GM12878 (cell line): ENCODE data around the gene RNF34. TPM values are rescaled to one million over a fixed set of nuclear protein-coding genes. Genes with fewer than 3 reads are reported as not detected.

ENCODE experiments used
- ATAC-seq: fragments of 200-7000 bp; cut with Tn5 transposase; 3 replicates; pipeline ENCODE4 v1.9.1; 2020; ENCODE audit warnings: mild to moderate bottlenecking, moderate library complexity
- BruUV-seq: library from RNA; stranded (reverse); fragments of 400-500 nt; replicated peaks from 2 replicates; lab custom pipeline; 2021; lab: Mats Ljungman, UMichigan
- CTCF ChIA-PET: fragments of 300-600 bp; sonication (Branson Sonifier 250); formaldehyde crosslinking; extraction: SDS; loops from one replicate; lab custom pipeline; 2021; ENCODE audit warnings: inconsistent platforms; lab: Yijun Ruan, JAX
- POLR2A ChIA-PET: fragments of 350-600 bp; formaldehyde crosslinking; extraction: SDS; loops from one replicate; lab custom pipeline; 2021; ENCODE audit warnings: inconsistent platforms; lab: Charles Lee
- RAD21 ChIA-PET: fragments of 300-600 bp; sonication (Branson Sonifier 250); formaldehyde crosslinking; loops from one replicate; lab custom pipeline; 2023; ENCODE audit warnings: antibody characterized with exemption; ENCODE audit not compliant: unreplicated experiment; lab: Charles Lee
- SMC1A ChIA-PET: fragments of 300-600 bp; sonication (Branson Sonifier 250); formaldehyde crosslinking; loops from one replicate; lab custom pipeline; 2023; ENCODE audit not compliant: unreplicated experiment, uncharacterized antibody; lab: Charles Lee
- DNase-seq: peaks from one replicate; pipeline ENCODE4 v3.0.0-alpha.2; 2011; ENCODE audit warnings: low read depth, low spot score
- FAIRE-seq: peaks from 3 replicates; lab custom pipeline; 2011; peaks lifted over from hg19 to GRCh38; lab: Jason Lieb, UNC
- H2AFZ ChIP-seq: 2 replicates; pipeline ENCODE4 v1.6.0; 2011; ENCODE audit warnings: low read depth, low read length, control low read depth; ENCODE audit not compliant: control insufficient read depth
- H3K27ac ChIP-seq: 2 replicates; pipeline ENCODE4 v1.5.1; 2011; ENCODE audit warnings: control low read depth; ENCODE audit not compliant: control insufficient read depth, insufficient read depth
- H3K27me3 ChIP-seq, 2 experiments: replicated peaks in 1 of 2; 2 replicates each; pipeline versions ENCODE4 v1.6.0 to v1.6.1; 2011; ENCODE audit warnings: low read length in 1 of 2; ENCODE audit not compliant: control insufficient read depth in 2 of 2, insufficient read depth in 2 of 2
- H3K36me3 ChIP-seq, 2 experiments: 2 replicates each; pipeline ENCODE4 v1.5.1; 2011; ENCODE audit warnings: low read length in 1 of 2; ENCODE audit not compliant: control insufficient read depth in 2 of 2, insufficient read depth in 2 of 2
- H3K4me1 ChIP-seq: 2 replicates; pipeline ENCODE4 v1.6.1; 2011; ENCODE audit warnings: mild to moderate bottlenecking, low read length, moderate library complexity, mixed read lengths; ENCODE audit not compliant: control insufficient read depth, insufficient read depth
- H3K4me2 ChIP-seq: 2 replicates; pipeline ENCODE4 v1.6.0; 2011; ENCODE audit warnings: control low read depth; ENCODE audit not compliant: control insufficient read depth, insufficient read depth
- H3K4me3 ChIP-seq: fragments of 200-600 bp; sonication (generic); 2 replicates; pipeline ENCODE4 v1.5.1; 2016
- H3K79me2 ChIP-seq: 2 replicates; pipeline ENCODE4 v1.6.0; 2011; ENCODE audit warnings: low read length; ENCODE audit not compliant: control insufficient read depth, insufficient read depth
- H3K9ac ChIP-seq: 2 replicates; pipeline ENCODE4 v1.8.0; 2011; ENCODE audit warnings: low read length, control low read depth, mixed read lengths; ENCODE audit not compliant: control insufficient read depth, insufficient read depth
- H3K9me3 ChIP-seq: replicated peaks from 3 replicates; pipeline ENCODE4 v1.5.1; 2011; ENCODE audit warnings: mild to moderate bottlenecking, low read length; ENCODE audit not compliant: control insufficient read depth, insufficient read depth
- H4K20me1 ChIP-seq: 2 replicates; pipeline ENCODE4 v1.6.0; 2011; ENCODE audit not compliant: control insufficient read depth, insufficient read depth
- CHD4 ChIP-seq: fragments of 200-600 bp; sonication (generic); IDR thresholded peaks from 2 replicates; pipeline ENCODE4 v1.6.1; 2016; ENCODE audit warnings: mild to moderate bottlenecking
- EGR1 ChIP-seq, 2 experiments: IDR thresholded peaks; 1 replicate in 1 of 2; 2 replicates in 1 of 2; pipeline ENCODE4 v1.6.1; 2011 to 2012; ENCODE audit warnings: low read depth in 2 of 2, low read length in 2 of 2, borderline replicate concordance in 1 of 2, mild to moderate bottlenecking in 1 of 2, moderate library complexity in 1 of 2
- KDM1A ChIP-seq: fragments of 200-600 bp; sonication (generic); IDR thresholded peaks from 2 replicates; pipeline ENCODE4 v1.6.1; 2016; ENCODE audit warnings: borderline replicate concordance
- MEF2A ChIP-seq: IDR thresholded peaks from 2 replicates; pipeline ENCODE4 v1.6.1; 2011; ENCODE audit warnings: low read depth, mild to moderate bottlenecking, low read length, moderate library complexity; ENCODE audit not compliant: insufficient read depth
- POLR2A ChIP-seq: IDR thresholded peaks from 2 replicates; pipeline ENCODE4 v1.6.1; 2011; ENCODE audit warnings: low read depth, mild to moderate bottlenecking, low read length
- POLR2AphosphoS5 ChIP-seq: IDR thresholded peaks from 2 replicates; pipeline ENCODE4 v1.6.1; 2011; ENCODE audit warnings: mild to moderate bottlenecking, low read length, inconsistent platforms
- RBBP5 ChIP-seq: fragments of 200-600 bp; sonication (generic); conservative IDR thresholded peaks from 2 replicates; pipeline ENCODE4 v1.6.1; 2016
- SIX5 ChIP-seq: IDR thresholded peaks from 2 replicates; pipeline ENCODE4 v1.6.1; 2011; ENCODE audit warnings: mild to moderate bottlenecking, low read depth, low read length, moderate library complexity; ENCODE audit not compliant: severe bottlenecking
- SMAD5 ChIP-seq: IDR thresholded peaks from 2 replicates; pipeline ENCODE4 v1.6.1; 2016; ENCODE audit warnings: antibody characterized with exemption, low read depth
- YBX1 ChIP-seq: fragments of 450-650 bp; IDR thresholded peaks from 2 replicates; pipeline ENCODE4 v1.6.1; 2016; ENCODE audit warnings: antibody characterized with exemption
- ZNF24 ChIP-seq: fragments of 450-650 bp; IDR thresholded peaks from 2 replicates; pipeline ENCODE4 v1.6.1; 2017; ENCODE audit warnings: antibody characterized with exemption, mild to moderate bottlenecking
- ZNF622 ChIP-seq: fragments of 450-650 bp; IDR thresholded peaks from 2 replicates; pipeline ENCODE4 v1.6.1; 2017; ENCODE audit warnings: mild to moderate bottlenecking, inconsistent platforms
- WGBS: methylation state at CpG from one replicate; pipeline ENCODE4 v1.1.6; 2016; ENCODE audit warnings: low lambda C conversion rate; ENCODE audit not compliant: insufficient replicate concordance, insufficient coverage; ENCODE audit errors: missing lambda C conversion rate; 5-methylcytosine and 5-hydroxymethylcytosine counted together
- in situ Hi-C: fragments of 300-500 bp; cut with MboI; formaldehyde crosslinking; loops from 9 replicates; pipeline ENCODE4 v1.14.3; 2018; ENCODE audit warnings: mixed read lengths
- intact Hi-C: fragments of 100-400 bp; cut with micrococcal nuclease; formaldehyde crosslinking; loops from one replicate; pipeline ENCODE4 v1.14.2; 2022; ENCODE audit not compliant: unreplicated experiment
- polyA plus RNA-seq, 11 experiments: library from polyadenylated mRNA; depleted of rRNA in 4 of 11; unstranded in 6 of 11; stranded (reverse) in 5 of 11; fragments of >200 nt; fragmentation: Nextera tagmentation in 4 of 11; fragmentation: Illumina TruSeq in 1 of 11; extraction: Ambion mirVana in 4 of 11; extraction: Trizol in 1 of 11; gene quantifications; 1 replicate in 1 of 11; 2 replicates in 10 of 11; pipeline versions ENCODE4 v1.2.1 to v1.2.3, GENCODE V29; 2011 to 2016; ENCODE audit warnings: inconsistent platforms in 2 of 11, missing spikeins in 2 of 11, low read depth in 1 of 11
- total RNA-seq, 4 experiments: library from RNA; depleted of rRNA in 3 of 4; stranded (reverse); fragments of >200 nt in 3 of 4; fragmentation: Illumina TruSeq in 1 of 4; extraction: Trizol in 1 of 4; gene quantifications; 2 replicates each; pipeline versions ENCODE4 v1.2.1 to v1.2.3, GENCODE V29; 2013 to 2021
- TF ChIP-seq, protein P1 (sequence below), 3 experiments: IDR thresholded peaks in 2 of 3; conservative IDR thresholded peaks in 1 of 3; 2 replicates each; pipeline ENCODE4 v1.5.1; 2011; ENCODE audit warnings: low read depth in 3 of 3, low read length in 3 of 3, mild to moderate bottlenecking in 3 of 3, control low read depth in 2 of 3, moderate library complexity in 2 of 3, inconsistent platforms in 1 of 3, mixed read lengths in 1 of 3; ENCODE audit not compliant: control insufficient read depth in 2 of 3, insufficient read depth in 1 of 3; ENCODE audit errors: extremely low read depth in 1 of 3
- TF ChIP-seq, protein P2 (sequence below): IDR thresholded peaks from 2 replicates; pipeline ENCODE4 v1.6.1; 2012; ENCODE audit warnings: mild to moderate bottlenecking, low read depth, low read length
- TF ChIP-seq, protein P3 (sequence below): IDR thresholded peaks from 2 replicates; pipeline ENCODE4 v1.6.1; 2011; ENCODE audit warnings: low read depth, mild to moderate bottlenecking, low read length, moderate library complexity, borderline replicate concordance; ENCODE audit errors: extremely low read depth

Gene RNF34
- total and polyA plus RNA-seq, 10 of the 15 experiments (the other 5 are each of a cell fraction or from before 2014, with no cell fraction given): 63.6 to 199 (median 115) TPM

DNA sequence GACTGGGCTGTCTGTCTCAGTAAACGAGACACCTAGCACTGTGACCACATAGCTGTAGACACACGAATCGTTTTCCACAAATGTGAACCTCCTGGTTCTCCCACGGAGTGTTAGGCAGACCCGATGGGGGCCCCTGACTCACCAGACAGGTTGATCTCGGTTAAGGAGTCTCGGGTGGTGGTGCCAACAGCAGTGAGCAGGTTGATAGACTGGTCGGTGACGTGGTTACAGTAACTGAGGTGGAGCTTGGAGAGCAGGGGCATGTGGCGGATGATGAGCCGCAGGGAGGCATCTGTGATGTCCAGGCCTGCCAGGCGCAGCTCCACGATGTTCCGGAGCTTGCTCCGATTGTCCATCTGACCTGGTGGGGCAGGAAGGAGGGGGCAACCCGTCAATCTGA is 39.8 kb downstream of the RNF34 start:
- CTCF ChIA-PET: interaction anchor here (0.8 kb wide), 1 partner anchor 105 kb away, joined by 4 read pairs; no protein-coding TSS in a partner anchor
- FAIRE-seq: no peak
- Histone ChIP-seq H3K27me3 (no peaks in the 10 kb centered on the region), H3K36me3 (peaks cover 41 to 55% of the 10 kb centered on the region in 2 experiments), H3K4me1 (no peaks in the 10 kb centered on the region), H3K4me2 (no peak overlapping the region), H3K79me2 (no peaks in the 10 kb centered on the region; the same call in 1 of the 2 replicates), H3K4me3 (no peak overlapping the region), H2AFZ (no peak overlapping the region), H4K20me1 (no peaks in the 10 kb centered on the region), H3K27ac (no peak overlapping the region), H3K9me3 (peaks cover 3% of the 10 kb centered on the region; the same call in 2 of the 3 replicates), H3K9ac (no peak overlapping the region)
- WGBS: 96% methylated on average over 16 of the region's 16 CpGs
- RAD21 ChIA-PET: no interaction called here
- SMC1A ChIA-PET: interaction anchor here (0.8 kb wide), 1 partner anchor 108 kb away, joined by 3 read pairs; no protein-coding TSS in a partner anchor
- BruUV-seq: no TSS peak
- intact Hi-C loops (no loop called here), in situ Hi-C loops (loop anchor here (25.0 kb wide), 1 partner anchor 102 kb away; no protein-coding TSS in a partner anchor)
- POLR2A ChIA-PET: no interaction called here
- no peak for DNase-seq
- ATAC-seq: no peak
- TF ChIP-seq CHD4 (no peak), EGR1 (IDR thresholded peaks at IDR 0.05; ENCODE audit: borderline replicate concordance in 1 of 2, low read depth in 2 of 2, low read length in 2 of 2) (no peak), YBX1 (no peak), POLR2AphosphoS5 (0 out of 2 replicates have a peak, but pooled peaks have one; percentile 3), SMAD5 (no peak), RBBP5 (no peak), ZNF24 (no peak), KDM1A (no peak), ZNF622 (no peak), SIX5 (no peak), MEF2A (no peak), POLR2A (peak; percentile 46; the same call in 1 of the 2 replicates)
- TF ChIP-seq, protein P1, sequence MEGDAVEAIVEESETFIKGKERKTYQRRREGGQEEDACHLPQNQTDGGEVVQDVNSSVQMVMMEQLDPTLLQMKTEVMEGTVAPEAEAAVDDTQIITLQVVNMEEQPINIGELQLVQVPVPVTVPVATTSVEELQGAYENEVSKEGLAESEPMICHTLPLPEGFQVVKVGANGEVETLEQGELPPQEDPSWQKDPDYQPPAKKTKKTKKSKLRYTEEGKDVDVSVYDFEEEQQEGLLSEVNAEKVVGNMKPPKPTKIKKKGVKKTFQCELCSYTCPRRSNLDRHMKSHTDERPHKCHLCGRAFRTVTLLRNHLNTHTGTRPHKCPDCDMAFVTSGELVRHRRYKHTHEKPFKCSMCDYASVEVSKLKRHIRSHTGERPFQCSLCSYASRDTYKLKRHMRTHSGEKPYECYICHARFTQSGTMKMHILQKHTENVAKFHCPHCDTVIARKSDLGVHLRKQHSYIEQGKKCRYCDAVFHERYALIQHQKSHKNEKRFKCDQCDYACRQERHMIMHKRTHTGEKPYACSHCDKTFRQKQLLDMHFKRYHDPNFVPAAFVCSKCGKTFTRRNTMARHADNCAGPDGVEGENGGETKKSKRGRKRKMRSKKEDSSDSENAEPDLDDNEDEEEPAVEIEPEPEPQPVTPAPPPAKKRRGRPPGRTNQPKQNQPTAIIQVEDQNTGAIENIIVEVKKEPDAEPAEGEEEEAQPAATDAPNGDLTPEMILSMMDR (IDR thresholded peaks at IDR 0.05 in 2 of 3, conservative IDR thresholded peaks at IDR 0.05 in 1 of 3; ENCODE audit: control insufficient read depth in 2 of 3, extremely low read depth in 1 of 3, insufficient read depth in 1 of 3, low read depth in 3 of 3, low read length in 3 of 3): no peak
- TF ChIP-seq, protein P2, sequence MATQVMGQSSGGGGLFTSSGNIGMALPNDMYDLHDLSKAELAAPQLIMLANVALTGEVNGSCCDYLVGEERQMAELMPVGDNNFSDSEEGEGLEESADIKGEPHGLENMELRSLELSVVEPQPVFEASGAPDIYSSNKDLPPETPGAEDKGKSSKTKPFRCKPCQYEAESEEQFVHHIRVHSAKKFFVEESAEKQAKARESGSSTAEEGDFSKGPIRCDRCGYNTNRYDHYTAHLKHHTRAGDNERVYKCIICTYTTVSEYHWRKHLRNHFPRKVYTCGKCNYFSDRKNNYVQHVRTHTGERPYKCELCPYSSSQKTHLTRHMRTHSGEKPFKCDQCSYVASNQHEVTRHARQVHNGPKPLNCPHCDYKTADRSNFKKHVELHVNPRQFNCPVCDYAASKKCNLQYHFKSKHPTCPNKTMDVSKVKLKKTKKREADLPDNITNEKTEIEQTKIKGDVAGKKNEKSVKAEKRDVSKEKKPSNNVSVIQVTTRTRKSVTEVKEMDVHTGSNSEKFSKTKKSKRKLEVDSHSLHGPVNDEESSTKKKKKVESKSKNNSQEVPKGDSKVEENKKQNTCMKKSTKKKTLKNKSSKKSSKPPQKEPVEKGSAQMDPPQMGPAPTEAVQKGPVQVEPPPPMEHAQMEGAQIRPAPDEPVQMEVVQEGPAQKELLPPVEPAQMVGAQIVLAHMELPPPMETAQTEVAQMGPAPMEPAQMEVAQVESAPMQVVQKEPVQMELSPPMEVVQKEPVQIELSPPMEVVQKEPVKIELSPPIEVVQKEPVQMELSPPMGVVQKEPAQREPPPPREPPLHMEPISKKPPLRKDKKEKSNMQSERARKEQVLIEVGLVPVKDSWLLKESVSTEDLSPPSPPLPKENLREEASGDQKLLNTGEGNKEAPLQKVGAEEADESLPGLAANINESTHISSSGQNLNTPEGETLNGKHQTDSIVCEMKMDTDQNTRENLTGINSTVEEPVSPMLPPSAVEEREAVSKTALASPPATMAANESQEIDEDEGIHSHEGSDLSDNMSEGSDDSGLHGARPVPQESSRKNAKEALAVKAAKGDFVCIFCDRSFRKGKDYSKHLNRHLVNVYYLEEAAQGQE: no peak
- TF ChIP-seq, protein P3, sequence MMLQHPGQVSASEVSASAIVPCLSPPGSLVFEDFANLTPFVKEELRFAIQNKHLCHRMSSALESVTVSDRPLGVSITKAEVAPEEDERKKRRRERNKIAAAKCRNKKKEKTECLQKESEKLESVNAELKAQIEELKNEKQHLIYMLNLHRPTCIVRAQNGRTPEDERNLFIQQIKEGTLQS: no peak
